HepG2 (cell line): ENCODE results near the gene EMP2. TPM values are rescaled to one million over a fixed set of nuclear protein-coding genes. Genes with fewer than 3 reads are reported as not detected.
A peak's percentile ranks its signal among the peaks of the same experiment; 100 is the strongest.

ENCODE experiments used
- ATF7 ChIP-seq, 2 experiments: fragments of 450-650 bp in 1 of 2; sonication (generic) in 1 of 2; formaldehyde crosslinking in 1 of 2; IDR thresholded peaks; 2 replicates each; pipeline versions ENCODE4 v1.4.0 to v1.6.1; 2016 to 2020; ENCODE audit warnings: antibody characterized with exemption in 1 of 2, mild to moderate bottlenecking in 1 of 2, missing genetic modification reagents in 1 of 2
- BCL6 ChIP-seq: IDR thresholded peaks from 2 replicates; pipeline ENCODE4 v1.6.1; 2016; ENCODE audit warnings: missing genetic modification reagents, missing compliant biosample characterization
- RXRB ChIP-seq: IDR thresholded peaks from 2 replicates; pipeline ENCODE4 v1.6.1; 2016; ENCODE audit warnings: borderline replicate concordance, missing genetic modification reagents, missing compliant biosample characterization
- SOX5 ChIP-seq: IDR thresholded peaks from 2 replicates; pipeline ENCODE4 v1.6.1; 2016; ENCODE audit warnings: borderline replicate concordance
- ZNF331 ChIP-seq: sonication (generic); formaldehyde crosslinking; IDR thresholded peaks from 2 replicates; pipeline ENCODE4 v1.4.0; 2020; ENCODE audit warnings: missing genetic modification reagents
- ZNF33B ChIP-seq: sonication (generic); formaldehyde crosslinking; IDR thresholded peaks from 2 replicates; pipeline ENCODE4 v1.5.1; 2020; ENCODE audit warnings: mild to moderate bottlenecking, missing genetic modification reagents
- ZNF709 ChIP-seq: sonication (generic); formaldehyde crosslinking; IDR thresholded peaks from 2 replicates; pipeline ENCODE4 v1.5.0; 2020; ENCODE audit warnings: mild to moderate bottlenecking, missing genetic modification reagents
- polyA plus RNA-seq, 8 experiments: library from polyadenylated mRNA; depleted of rRNA in 3 of 8; stranded (reverse) in 7 of 8; unstranded in 1 of 8; fragments of >200 nt; fragmentation: Illumina TruSeq in 4 of 8; extraction: Trizol in 4 of 8; gene quantifications; 2 replicates each; pipeline versions ENCODE4 v1.2.1 to v1.2.3, GENCODE V29; 2011 to 2016; ENCODE audit warnings: low read depth in 4 of 8, missing spikeins in 1 of 8, mixed read lengths in 1 of 8; ENCODE audit not compliant: insufficient read depth in 1 of 8
- total RNA-seq, 5 experiments: library from RNA; depleted of rRNA; stranded (reverse); fragments of >200 nt; fragmentation: Illumina TruSeq; extraction: Trizol; gene quantifications; 2 replicates each; pipeline ENCODE4 v1.2.3, GENCODE V29; 2016; ENCODE audit warnings: low read depth in 1 of 5
- TF ChIP-seq, protein P1 (sequence below), 2 experiments: fragments of 450-650 bp in 1 of 2; sonication (generic) in 1 of 2; formaldehyde crosslinking in 1 of 2; IDR thresholded peaks; 2 replicates each; pipeline versions ENCODE4 v1.6.1 to v1.8.0; 2016 to 2022; ENCODE audit warnings: antibody characterized with exemption in 1 of 2, mild to moderate bottlenecking in 1 of 2, missing genetic modification reagents in 1 of 2
- TF ChIP-seq, protein P2 (sequence below): sonication (generic); formaldehyde crosslinking; IDR thresholded peaks from 2 replicates; pipeline ENCODE4 v1.4.0; 2020; ENCODE audit warnings: missing genetic modification reagents
- TF ChIP-seq, protein P3 (sequence below): IDR thresholded peaks from 2 replicates; pipeline ENCODE4 v1.6.1; 2016; ENCODE audit warnings: low read depth
- TF ChIP-seq, protein P4 (sequence below): sonication (generic); formaldehyde crosslinking; conservative IDR thresholded peaks from 2 replicates; pipeline ENCODE4 v1.4.0; 2020; ENCODE audit warnings: mild to moderate bottlenecking, missing genetic modification reagents, moderate library complexity

The EMP2 gene
- total and polyA plus RNA-seq, 2 of the 13 experiments (the other 11 are each of a cell fraction or from before 2014, with no cell fraction given) = 24.6 to 91.2 TPM

DNA sequence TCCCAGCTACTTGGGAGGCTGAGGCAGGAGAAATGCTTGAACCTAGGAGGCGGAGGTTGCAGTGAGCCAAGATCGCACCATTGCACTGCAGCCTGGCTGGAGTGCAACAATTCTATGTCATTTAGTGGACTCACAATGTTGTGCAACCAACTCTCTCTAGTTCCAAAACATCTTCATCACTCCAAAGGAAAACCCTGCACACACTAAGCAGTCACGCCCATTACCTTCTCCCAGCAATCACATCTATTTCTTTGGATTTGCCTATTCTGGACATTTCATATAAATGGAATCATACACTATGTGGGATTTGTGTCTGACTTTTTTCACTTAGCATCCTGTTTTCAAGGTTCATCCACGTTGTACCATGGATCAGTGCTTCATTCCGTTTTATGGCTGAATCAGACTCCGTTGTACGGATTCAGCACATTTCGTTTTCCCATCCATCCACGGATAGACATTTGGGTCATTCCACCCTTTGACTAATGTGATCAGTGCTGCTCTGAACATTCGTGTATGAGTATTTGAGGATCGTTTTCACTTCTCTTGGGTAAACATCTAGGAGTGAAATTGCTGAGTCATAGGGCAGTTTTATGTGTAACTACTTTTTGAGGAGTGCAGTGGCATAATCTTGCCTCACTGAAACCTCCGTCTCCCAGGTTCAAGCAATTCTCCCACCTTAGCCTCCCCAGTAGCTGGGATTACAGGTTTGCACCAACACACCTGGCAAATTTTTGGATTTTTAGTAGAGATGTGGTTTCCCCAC, 45.4 kb upstream of the EMP2 start (continued):
- TF ChIP-seq, protein P1, sequence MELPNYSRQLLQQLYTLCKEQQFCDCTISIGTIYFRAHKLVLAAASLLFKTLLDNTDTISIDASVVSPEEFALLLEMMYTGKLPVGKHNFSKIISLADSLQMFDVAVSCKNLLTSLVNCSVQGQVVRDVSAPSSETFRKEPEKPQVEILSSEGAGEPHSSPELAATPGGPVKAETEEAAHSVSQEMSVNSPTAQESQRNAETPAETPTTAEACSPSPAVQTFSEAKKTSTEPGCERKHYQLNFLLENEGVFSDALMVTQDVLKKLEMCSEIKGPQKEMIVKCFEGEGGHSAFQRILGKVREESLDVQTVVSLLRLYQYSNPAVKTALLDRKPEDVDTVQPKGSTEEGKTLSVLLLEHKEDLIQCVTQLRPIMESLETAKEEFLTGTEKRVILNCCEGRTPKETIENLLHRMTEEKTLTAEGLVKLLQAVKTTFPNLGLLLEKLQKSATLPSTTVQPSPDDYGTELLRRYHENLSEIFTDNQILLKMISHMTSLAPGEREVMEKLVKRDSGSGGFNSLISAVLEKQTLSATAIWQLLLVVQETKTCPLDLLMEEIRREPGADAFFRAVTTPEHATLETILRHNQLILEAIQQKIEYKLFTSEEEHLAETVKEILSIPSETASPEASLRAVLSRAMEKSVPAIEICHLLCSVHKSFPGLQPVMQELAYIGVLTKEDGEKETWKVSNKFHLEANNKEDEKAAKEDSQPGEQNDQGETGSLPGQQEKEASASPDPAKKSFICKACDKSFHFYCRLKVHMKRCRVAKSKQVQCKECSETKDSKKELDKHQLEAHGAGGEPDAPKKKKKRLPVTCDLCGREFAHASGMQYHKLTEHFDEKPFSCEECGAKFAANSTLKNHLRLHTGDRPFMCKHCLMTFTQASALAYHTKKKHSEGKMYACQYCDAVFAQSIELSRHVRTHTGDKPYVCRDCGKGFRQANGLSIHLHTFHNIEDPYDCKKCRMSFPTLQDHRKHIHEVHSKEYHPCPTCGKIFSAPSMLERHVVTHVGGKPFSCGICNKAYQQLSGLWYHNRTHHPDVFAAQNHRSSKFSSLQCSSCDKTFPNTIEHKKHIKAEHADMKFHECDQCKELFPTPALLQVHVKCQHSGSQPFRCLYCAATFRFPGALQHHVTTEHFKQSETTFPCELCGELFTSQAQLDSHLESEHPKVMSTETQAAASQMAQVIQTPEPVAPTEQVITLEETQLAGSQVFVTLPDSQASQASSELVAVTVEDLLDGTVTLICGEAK (IDR thresholded peaks at IDR 0.05) = no peak
- TF ChIP-seq, protein P1 (CRISPR knock-in tag; IDR thresholded peaks at IDR 0.05) = 0 out of 2 replicates have a peak, but pooled peaks have one; percentile 46
- TF ChIP-seq ATF7 (IDR thresholded peaks at IDR 0.05) = no peak
- TF ChIP-seq ATF7 (CRISPR knock-in tag; IDR thresholded peaks at IDR 0.05) = no peak
- TF ChIP-seq, protein P2, sequence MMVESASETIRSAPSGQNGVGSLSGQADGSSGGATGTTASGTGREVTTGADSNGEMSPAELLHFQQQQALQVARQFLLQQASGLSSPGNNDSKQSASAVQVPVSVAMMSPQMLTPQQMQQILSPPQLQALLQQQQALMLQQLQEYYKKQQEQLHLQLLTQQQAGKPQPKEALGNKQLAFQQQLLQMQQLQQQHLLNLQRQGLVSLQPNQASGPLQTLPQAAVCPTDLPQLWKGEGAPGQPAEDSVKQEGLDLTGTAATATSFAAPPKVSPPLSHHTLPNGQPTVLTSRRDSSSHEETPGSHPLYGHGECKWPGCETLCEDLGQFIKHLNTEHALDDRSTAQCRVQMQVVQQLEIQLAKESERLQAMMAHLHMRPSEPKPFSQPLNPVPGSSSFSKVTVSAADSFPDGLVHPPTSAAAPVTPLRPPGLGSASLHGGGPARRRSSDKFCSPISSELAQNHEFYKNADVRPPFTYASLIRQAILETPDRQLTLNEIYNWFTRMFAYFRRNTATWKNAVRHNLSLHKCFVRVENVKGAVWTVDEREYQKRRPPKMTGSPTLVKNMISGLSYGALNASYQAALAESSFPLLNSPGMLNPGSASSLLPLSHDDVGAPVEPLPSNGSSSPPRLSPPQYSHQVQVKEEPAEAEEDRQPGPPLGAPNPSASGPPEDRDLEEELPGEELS = peak; percentile 15; the same call in 1 of the 2 replicates
- 0 out of 2 replicates have a peak, but pooled peaks have one; percentile 19 for TF ChIP-seq BCL6 (CRISPR knock-in tag)
- TF ChIP-seq ZNF33B (CRISPR knock-in tag) = no peak
- TF ChIP-seq ZNF331 (CRISPR knock-in tag) = peak; percentile 40; the same call in 1 of the 2 replicates
- peak; percentile 55; the same call in 1 of the 2 replicates for TF ChIP-seq RXRB (CRISPR knock-in tag)
- TF ChIP-seq, protein P3, sequence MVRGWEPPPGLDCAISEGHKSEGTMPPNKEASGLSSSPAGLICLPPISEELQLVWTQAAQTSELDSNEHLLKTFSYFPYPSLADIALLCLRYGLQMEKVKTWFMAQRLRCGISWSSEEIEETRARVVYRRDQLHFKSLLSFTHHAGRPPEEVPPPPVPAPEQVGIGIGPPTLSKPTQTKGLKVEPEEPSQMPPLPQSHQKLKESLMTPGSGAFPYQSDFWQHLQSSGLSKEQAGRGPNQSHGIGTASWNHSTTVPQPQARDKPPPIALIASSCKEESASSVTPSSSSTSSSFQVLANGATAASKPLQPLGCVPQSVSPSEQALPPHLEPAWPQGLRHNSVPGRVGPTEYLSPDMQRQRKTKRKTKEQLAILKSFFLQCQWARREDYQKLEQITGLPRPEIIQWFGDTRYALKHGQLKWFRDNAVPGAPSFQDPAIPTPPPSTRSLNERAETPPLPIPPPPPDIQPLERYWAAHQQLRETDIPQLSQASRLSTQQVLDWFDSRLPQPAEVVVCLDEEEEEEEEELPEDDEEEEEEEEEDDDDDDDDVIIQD (CRISPR knock-in tag) = peak; percentile 74; the same call in 1 of the 2 replicates
- peak; percentile 49; the same call in 1 of the 2 replicates for TF ChIP-seq SOX5 (CRISPR knock-in tag)
- peak; percentile 6; the same call in 1 of the 2 replicates for TF ChIP-seq ZNF709
- TF ChIP-seq, protein P4, sequence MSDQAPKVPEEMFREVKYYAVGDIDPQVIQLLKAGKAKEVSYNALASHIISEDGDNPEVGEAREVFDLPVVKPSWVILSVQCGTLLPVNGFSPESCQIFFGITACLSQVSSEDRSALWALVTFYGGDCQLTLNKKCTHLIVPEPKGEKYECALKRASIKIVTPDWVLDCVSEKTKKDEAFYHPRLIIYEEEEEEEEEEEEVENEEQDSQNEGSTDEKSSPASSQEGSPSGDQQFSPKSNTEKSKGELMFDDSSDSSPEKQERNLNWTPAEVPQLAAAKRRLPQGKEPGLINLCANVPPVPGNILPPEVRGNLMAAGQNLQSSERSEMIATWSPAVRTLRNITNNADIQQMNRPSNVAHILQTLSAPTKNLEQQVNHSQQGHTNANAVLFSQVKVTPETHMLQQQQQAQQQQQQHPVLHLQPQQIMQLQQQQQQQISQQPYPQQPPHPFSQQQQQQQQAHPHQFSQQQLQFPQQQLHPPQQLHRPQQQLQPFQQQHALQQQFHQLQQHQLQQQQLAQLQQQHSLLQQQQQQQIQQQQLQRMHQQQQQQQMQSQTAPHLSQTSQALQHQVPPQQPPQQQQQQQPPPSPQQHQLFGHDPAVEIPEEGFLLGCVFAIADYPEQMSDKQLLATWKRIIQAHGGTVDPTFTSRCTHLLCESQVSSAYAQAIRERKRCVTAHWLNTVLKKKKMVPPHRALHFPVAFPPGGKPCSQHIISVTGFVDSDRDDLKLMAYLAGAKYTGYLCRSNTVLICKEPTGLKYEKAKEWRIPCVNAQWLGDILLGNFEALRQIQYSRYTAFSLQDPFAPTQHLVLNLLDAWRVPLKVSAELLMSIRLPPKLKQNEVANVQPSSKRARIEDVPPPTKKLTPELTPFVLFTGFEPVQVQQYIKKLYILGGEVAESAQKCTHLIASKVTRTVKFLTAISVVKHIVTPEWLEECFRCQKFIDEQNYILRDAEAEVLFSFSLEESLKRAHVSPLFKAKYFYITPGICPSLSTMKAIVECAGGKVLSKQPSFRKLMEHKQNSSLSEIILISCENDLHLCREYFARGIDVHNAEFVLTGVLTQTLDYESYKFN (CRISPR knock-in tag) = peak; percentile 41
